Measurements from ENCODE around the gene CRIM1.

DNA sequence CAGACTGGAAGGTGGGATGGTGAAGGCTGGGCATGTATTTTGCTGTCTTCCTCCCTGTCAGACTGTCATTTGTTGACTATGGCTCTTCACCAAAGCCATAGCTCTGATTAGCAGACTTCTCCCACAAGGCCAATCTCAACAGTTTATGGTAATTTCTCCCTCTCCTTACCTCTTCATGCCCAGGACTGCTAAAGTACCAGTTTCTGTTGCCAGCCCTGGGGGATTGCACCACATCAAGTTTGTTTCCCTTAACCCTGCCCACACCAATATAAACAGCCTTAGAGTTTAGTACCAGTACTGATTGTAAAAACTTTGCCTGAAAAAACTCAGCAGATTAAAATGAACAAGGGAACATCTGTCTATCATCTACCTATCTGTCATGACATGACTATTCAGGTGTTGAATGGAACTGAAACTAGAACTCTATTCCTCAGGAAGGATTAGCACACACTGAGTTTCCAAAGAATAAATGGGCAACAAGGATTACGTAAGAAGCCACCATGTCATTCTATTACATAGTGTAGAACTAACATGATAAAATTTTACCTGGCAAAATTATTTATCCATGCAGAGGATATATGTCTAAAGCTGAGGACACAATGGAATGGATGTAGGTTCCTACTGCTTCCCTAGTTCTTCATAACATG is 228.7 kb downstream of the CRIM1 start:
- TF ChIP-seq YY1 (IDR thresholded peaks at IDR 0.05; ENCODE audit: low read depth): no peak
- TF ChIP-seq, protein P1, sequence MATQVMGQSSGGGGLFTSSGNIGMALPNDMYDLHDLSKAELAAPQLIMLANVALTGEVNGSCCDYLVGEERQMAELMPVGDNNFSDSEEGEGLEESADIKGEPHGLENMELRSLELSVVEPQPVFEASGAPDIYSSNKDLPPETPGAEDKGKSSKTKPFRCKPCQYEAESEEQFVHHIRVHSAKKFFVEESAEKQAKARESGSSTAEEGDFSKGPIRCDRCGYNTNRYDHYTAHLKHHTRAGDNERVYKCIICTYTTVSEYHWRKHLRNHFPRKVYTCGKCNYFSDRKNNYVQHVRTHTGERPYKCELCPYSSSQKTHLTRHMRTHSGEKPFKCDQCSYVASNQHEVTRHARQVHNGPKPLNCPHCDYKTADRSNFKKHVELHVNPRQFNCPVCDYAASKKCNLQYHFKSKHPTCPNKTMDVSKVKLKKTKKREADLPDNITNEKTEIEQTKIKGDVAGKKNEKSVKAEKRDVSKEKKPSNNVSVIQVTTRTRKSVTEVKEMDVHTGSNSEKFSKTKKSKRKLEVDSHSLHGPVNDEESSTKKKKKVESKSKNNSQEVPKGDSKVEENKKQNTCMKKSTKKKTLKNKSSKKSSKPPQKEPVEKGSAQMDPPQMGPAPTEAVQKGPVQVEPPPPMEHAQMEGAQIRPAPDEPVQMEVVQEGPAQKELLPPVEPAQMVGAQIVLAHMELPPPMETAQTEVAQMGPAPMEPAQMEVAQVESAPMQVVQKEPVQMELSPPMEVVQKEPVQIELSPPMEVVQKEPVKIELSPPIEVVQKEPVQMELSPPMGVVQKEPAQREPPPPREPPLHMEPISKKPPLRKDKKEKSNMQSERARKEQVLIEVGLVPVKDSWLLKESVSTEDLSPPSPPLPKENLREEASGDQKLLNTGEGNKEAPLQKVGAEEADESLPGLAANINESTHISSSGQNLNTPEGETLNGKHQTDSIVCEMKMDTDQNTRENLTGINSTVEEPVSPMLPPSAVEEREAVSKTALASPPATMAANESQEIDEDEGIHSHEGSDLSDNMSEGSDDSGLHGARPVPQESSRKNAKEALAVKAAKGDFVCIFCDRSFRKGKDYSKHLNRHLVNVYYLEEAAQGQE (IDR thresholded peaks at IDR 0.05; ENCODE audit: low read depth): no peak
- TF ChIP-seq RAD21 (IDR thresholded peaks at IDR 0.05; ENCODE audit: low read depth): no peak
- no peak for TF ChIP-seq FOXM1 (IDR thresholded peaks at IDR 0.05; ENCODE audit: borderline replicate concordance, low read depth)
- TF ChIP-seq CEBPB (IDR thresholded peaks at IDR 0.05): no peak
- no peak for TF ChIP-seq EP300 (IDR thresholded peaks at IDR 0.05; ENCODE audit: borderline replicate concordance)
- TF ChIP-seq ZBTB7A (IDR thresholded peaks at IDR 0.05; ENCODE audit: low read depth): no peak
- TF ChIP-seq EGR1 (IDR thresholded peaks at IDR 0.05): no peak
- TF ChIP-seq NFIC (IDR thresholded peaks at IDR 0.05): no peak
- TF ChIP-seq TAF1 (IDR thresholded peaks at IDR 0.05; ENCODE audit: low read depth): no peak
